ENCODE results near the gene TNFSF10. TPM values are rescaled to one million over a fixed set of nuclear protein-coding genes. Genes with fewer than 3 reads are reported as not detected.

TNFSF10 gene
- total and polyA plus RNA-seq, 10 of the 15 experiments (the other 5 are each of a cell fraction or from before 2014, with no cell fraction given) = 2.1 to 12.3 (median 4.4) TPM

- ChIA-PET POLR2A (no interaction called here), SMC1A (ENCODE audit: uncharacterized antibody, unreplicated experiment) (interaction anchor here (1.1 kb wide), 2 partner anchors 14 to 38 kb away, joined by 3 read pairs; no protein-coding TSS in a partner anchor), RAD21 (ENCODE audit: unreplicated experiment) (interaction anchor here (0.6 to 0.7 kb wide), 2 partner anchors 34 to 144 kb away, joined by 3 read pairs; no protein-coding TSS in a partner anchor), CTCF (interaction anchor here (0.6 to 1.1 kb wide), 3 partner anchors 9 to 74 kb away, joined by 3 to 4 read pairs (median 3); no protein-coding TSS in a partner anchor)
- no peaks in the 10 kb centered on the region for H3K27me3 ChIP-seq (replicated peaks in 1 of 2; ENCODE audit: control insufficient read depth in 2 of 2, insufficient read depth in 2 of 2, low read length in 1 of 2)
- in situ Hi-C loops (cut with MboI) = no loop called here
- H3K4me3 ChIP-seq = no peak overlapping the region
- BruUV-seq (replicated peaks) = no TSS peak
- H3K4me1 ChIP-seq (ENCODE audit: control insufficient read depth, insufficient read depth, low read length) = peaks cover 5% of the 10 kb centered on the region
- H3K9me3 ChIP-seq (replicated peaks; ENCODE audit: control insufficient read depth, insufficient read depth, low read length) = no peaks in the 10 kb centered on the region
- FAIRE-seq (peak; percentile 86), DNase-seq (ENCODE audit: low read depth, low spot score) (no peak), ATAC-seq (0 out of 3 replicates have a peak, but pooled peaks have one; percentile 36)
- no peak overlapping the region for H3K27ac ChIP-seq (ENCODE audit: control insufficient read depth, insufficient read depth)
- intact Hi-C loops (cut with micrococcal nuclease; ENCODE audit: unreplicated experiment) = no loop called here
- H2AFZ ChIP-seq (ENCODE audit: control insufficient read depth, low read depth, low read length) = no peak overlapping the region
- no peak overlapping the region for H3K4me2 ChIP-seq (ENCODE audit: control insufficient read depth, insufficient read depth)
- no peaks in the 10 kb centered on the region for H3K79me2 ChIP-seq (ENCODE audit: control insufficient read depth, insufficient read depth, low read length)
- no peaks in the 10 kb centered on the region for H4K20me1 ChIP-seq (ENCODE audit: control insufficient read depth, insufficient read depth)
- 19% methylated on average over 3 of the region's 3 CpGs for WGBS (ENCODE audit: insufficient coverage, insufficient replicate concordance, low lambda C conversion rate, missing lambda C conversion rate)
- H3K9ac ChIP-seq (ENCODE audit: control insufficient read depth, insufficient read depth, low read length) = no peak overlapping the region
- TF ChIP-seq SKIL (IDR thresholded peaks at IDR 0.05; ENCODE audit: low read depth, poor library complexity, severe bottlenecking) (no peak), ATF2 (IDR thresholded peaks at IDR 0.05; ENCODE audit: low read length) (no peak)
- no peaks in the 10 kb centered on the region for H3K36me3 ChIP-seq (ENCODE audit: control insufficient read depth in 2 of 2, insufficient read depth in 2 of 2, low read length in 1 of 2)
Observed at GRCh38 chr3:172557515-172558220, 34.4 kb upstream of the TNFSF10 start.

Measured in GM12878 (cell line).